Tibial nerve (tissue), 4 donors: Measurements from ENCODE around the gene DMD. TPM values are rescaled to one million over a fixed set of nuclear protein-coding genes. Genes with fewer than 3 reads are reported as not detected.
A peak's percentile ranks its signal among the peaks of the same experiment; 100 is the strongest.

ENCODE experiments used
- DNase-seq, 2 donors: peaks; one replicate each; pipeline ENCODE4 v3.0.0-alpha.2; 2019; ENCODE audit warnings: low spot score in 2 of 2
- H3K27ac ChIP-seq, 4 donors: fragments of 200-600 bp; sonication (generic) in 3 of 4; one replicate each; pipeline ENCODE4 v1.5.1; 2017 to 2019; ENCODE audit warnings: mild to moderate bottlenecking in 1 of 4
- H3K27me3 ChIP-seq, 2 donors: fragments of 200-600 bp; sonication (generic) in 1 of 2; one replicate each; pipeline versions ENCODE4 v1.5.1 to v1.6.0; 2017 to 2019
- H3K36me3 ChIP-seq, 3 donors: fragments of 200-600 bp; sonication (generic); one replicate each; pipeline ENCODE4 v1.5.1; 2018 to 2019
- H3K4me1 ChIP-seq, 4 donors: fragments of 200-600 bp; sonication (generic) in 3 of 4; one replicate each; pipeline ENCODE4 v1.5.1; 2017 to 2019
- H3K4me3 ChIP-seq, 4 donors: fragments of 200-600 bp; sonication (generic) in 3 of 4; one replicate each; pipeline ENCODE4 v1.5.1; 2017 to 2019; ENCODE audit warnings: mild to moderate bottlenecking in 1 of 4, moderate library complexity in 1 of 4
- H3K9me3 ChIP-seq, 4 donors: fragments of 200-600 bp; sonication (generic) in 3 of 4; one replicate each; pipeline ENCODE4 v1.5.1; 2017 to 2019
- EP300 ChIP-seq, 2 donors: sonication (generic); formaldehyde crosslinking; IDR thresholded peaks; one replicate each; pipeline ENCODE4 v1.6.1; 2017; ENCODE audit warnings: antibody characterized with exemption in 2 of 2, mild to moderate bottlenecking in 1 of 2
- POLR2A ChIP-seq, 2 donors: fragments of 450-650 bp; IDR thresholded peaks; one replicate each; pipeline ENCODE4 v1.6.1; 2017; ENCODE audit warnings: antibody characterized with exemption in 2 of 2, mild to moderate bottlenecking in 2 of 2, moderate library complexity in 2 of 2
- WGBS, 2 donors: methylation state at CpG; one replicate each; pipeline ENCODE4 v1.1.5; 2018; 5-methylcytosine and 5-hydroxymethylcytosine counted together
- total RNA-seq, 4 donors: library from RNA; depleted of rRNA; stranded (reverse); fragments of >200 nt; gene quantifications; one replicate each; pipeline ENCODE4 v1.1.0, GENCODE V29; 2016
- TF ChIP-seq, protein P1 (sequence below), 5 experiments: fragments of 200-600 bp in 3 of 5; fragments of 450-650 bp in 2 of 5; sonication (generic) in 3 of 5; IDR thresholded peaks; one replicate each; pipeline ENCODE4 v1.5.1; 2016 to 2019; ENCODE audit warnings: antibody characterized with exemption in 5 of 5, mild to moderate bottlenecking in 3 of 5, moderate library complexity in 2 of 5

The DMD gene
- total RNA-seq, 4 donors from 2014 or later: 156 to 345 (median 245) TPM

DNA sequence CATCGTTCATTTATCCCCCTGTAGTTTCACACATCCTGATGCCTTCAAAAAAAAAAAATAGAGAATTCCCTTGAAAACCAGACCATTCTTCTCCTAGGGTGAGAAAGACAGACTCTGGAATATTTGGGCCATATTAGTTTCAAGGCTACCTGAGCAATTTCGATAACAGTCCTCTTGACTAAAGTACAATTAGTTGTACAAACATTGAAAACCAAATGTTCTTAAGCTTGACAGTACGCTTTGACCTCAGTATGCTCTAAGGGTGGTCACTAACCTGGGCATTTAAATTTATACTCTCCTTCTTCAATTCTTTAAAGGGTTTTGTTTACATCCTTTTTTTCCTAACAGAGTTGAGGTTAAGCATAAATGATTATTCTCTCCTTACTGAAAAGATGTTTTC lies 1774.9 kb downstream of the DMD start:
- no peaks in the 10 kb centered on the region for H3K9me3 ChIP-seq
- WGBS, 2 donors: 56 to 59% methylated on average over 3 of the region's 3 CpGs
- DNase-seq: no peak
- H3K27ac ChIP-seq: peak overlapping the region in 2 of 4 donors; percentile 11 to 37
- H3K27me3 ChIP-seq: no peaks in the 10 kb centered on the region
- peaks cover 0 to 5% (median 2%) of the 10 kb centered on the region in 4 donors for H3K4me1 ChIP-seq
- H3K36me3 ChIP-seq: no peaks in the 10 kb centered on the region
- no peak overlapping the region for H3K4me3 ChIP-seq
- TF ChIP-seq EP300 (IDR thresholded peaks at IDR 0.05) (no peak), POLR2A (IDR thresholded peaks at IDR 0.05) (no peak)
- TF ChIP-seq, protein P1, sequence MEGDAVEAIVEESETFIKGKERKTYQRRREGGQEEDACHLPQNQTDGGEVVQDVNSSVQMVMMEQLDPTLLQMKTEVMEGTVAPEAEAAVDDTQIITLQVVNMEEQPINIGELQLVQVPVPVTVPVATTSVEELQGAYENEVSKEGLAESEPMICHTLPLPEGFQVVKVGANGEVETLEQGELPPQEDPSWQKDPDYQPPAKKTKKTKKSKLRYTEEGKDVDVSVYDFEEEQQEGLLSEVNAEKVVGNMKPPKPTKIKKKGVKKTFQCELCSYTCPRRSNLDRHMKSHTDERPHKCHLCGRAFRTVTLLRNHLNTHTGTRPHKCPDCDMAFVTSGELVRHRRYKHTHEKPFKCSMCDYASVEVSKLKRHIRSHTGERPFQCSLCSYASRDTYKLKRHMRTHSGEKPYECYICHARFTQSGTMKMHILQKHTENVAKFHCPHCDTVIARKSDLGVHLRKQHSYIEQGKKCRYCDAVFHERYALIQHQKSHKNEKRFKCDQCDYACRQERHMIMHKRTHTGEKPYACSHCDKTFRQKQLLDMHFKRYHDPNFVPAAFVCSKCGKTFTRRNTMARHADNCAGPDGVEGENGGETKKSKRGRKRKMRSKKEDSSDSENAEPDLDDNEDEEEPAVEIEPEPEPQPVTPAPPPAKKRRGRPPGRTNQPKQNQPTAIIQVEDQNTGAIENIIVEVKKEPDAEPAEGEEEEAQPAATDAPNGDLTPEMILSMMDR (IDR thresholded peaks at IDR 0.05): no peak

DNA sequence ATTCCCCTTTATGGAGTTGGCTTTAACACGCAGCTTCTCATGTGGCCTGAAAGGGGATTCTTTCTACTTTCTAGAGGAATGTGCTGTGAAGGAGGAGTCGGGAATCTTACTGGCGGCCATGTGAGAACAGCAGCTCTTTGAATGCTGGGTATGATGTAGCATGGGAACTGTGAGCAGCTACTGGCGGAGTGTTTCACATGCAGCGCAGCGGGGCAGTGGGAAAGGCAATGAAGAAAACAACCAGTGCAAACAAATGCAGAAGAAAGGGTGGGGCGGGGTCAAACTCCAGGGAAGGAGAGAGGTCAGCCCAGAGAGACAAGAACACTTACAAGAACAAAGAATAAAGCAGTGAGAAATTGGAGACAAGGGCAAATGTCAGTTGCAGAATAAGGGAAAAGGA lies 1775.8 kb downstream of the DMD start:
- Histone ChIP-seq H3K36me3 (no peaks in the 10 kb centered on the region), H3K4me1 (peaks cover 0 to 5% (median 2%) of the 10 kb centered on the region in 4 donors), H3K27ac (peak overlapping the region in 2 of 4 donors; percentile 47 to 51), H3K4me3 (no peak overlapping the region), H3K27me3 (no peaks in the 10 kb centered on the region), H3K9me3 (no peaks in the 10 kb centered on the region)
- DNase-seq: peak in 1 of 2 donors; percentile 6
- TF ChIP-seq EP300 (IDR thresholded peaks at IDR 0.05): peak in 1 of 2 donors; percentile 62
- no peak for TF ChIP-seq POLR2A (IDR thresholded peaks at IDR 0.05)
- WGBS, 2 donors: 20 to 26% methylated on average over 7 of the region's 7 CpGs

DNA sequence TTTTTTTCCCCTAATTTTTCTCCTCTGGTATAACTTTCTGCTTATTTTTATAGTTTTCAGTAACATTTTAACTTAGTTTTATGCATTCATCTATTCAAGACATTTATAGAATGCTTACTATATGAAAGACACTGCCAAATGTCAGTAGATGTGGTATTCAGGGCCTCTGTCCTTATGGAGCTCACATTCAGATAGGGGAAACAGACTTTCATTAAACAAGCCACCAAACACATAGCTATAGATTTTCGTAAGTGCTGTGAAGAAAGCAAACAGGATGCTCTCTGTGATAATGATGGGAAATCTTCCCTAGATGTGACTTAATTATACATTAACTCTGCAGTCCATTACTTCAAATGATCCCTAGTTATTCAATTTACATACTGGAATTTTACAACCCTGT lies 1777.5 kb downstream of the DMD start:
- H3K9me3 ChIP-seq: no peaks in the 10 kb centered on the region
- H3K27me3 ChIP-seq: no peaks in the 10 kb centered on the region
- peaks cover 0 to 5% (median 2%) of the 10 kb centered on the region in 4 donors for H3K4me1 ChIP-seq
- DNase-seq: no peak
- no peaks in the 10 kb centered on the region for H3K36me3 ChIP-seq
- H3K27ac ChIP-seq: peak overlapping the region in 1 of 4 donors; percentile 51
- no peak for TF ChIP-seq POLR2A (IDR thresholded peaks at IDR 0.05)
- TF ChIP-seq EP300 (IDR thresholded peaks at IDR 0.05): no peak
- TF ChIP-seq, protein P1 (IDR thresholded peaks at IDR 0.05): no peak
- 76 to 87% methylated on average over 1 of the region's 1 CpG for WGBS, 2 donors
- H3K4me3 ChIP-seq: no peak overlapping the region

DNA sequence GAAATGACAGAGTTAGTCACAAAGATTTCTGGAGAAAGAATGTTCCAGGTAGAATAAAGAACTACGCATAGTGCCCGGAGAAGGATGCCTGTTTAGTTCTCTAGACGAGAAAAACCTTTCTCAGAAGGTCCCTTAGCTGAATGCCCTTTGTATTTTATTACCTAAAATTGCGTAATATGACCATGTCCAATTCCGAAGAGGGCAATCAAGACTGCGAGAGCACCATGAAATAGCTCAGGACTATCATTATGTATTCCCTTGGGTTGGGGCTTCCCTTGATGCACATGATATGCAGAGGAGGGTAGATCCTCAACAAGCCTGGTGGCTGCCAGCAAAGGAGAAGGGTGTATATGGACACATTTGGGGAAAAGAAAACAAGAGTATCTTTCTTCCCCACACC lies 1781.4 kb downstream of the DMD start:
- 85 to 96% methylated on average over 6 of the region's 6 CpGs for WGBS, 2 donors
- Histone ChIP-seq H3K36me3 (no peaks in the 10 kb centered on the region), H3K9me3 (no peaks in the 10 kb centered on the region), H3K27me3 (no peaks in the 10 kb centered on the region), H3K4me3 (no peak overlapping the region), H3K4me1 (no peaks in the 10 kb centered on the region), H3K27ac (no peak overlapping the region)
- DNase-seq: no peak
- no peak for TF ChIP-seq POLR2A (IDR thresholded peaks at IDR 0.05)
- TF ChIP-seq, protein P1 (IDR thresholded peaks at IDR 0.05): no peak
- TF ChIP-seq EP300 (IDR thresholded peaks at IDR 0.05): no peak

DNA sequence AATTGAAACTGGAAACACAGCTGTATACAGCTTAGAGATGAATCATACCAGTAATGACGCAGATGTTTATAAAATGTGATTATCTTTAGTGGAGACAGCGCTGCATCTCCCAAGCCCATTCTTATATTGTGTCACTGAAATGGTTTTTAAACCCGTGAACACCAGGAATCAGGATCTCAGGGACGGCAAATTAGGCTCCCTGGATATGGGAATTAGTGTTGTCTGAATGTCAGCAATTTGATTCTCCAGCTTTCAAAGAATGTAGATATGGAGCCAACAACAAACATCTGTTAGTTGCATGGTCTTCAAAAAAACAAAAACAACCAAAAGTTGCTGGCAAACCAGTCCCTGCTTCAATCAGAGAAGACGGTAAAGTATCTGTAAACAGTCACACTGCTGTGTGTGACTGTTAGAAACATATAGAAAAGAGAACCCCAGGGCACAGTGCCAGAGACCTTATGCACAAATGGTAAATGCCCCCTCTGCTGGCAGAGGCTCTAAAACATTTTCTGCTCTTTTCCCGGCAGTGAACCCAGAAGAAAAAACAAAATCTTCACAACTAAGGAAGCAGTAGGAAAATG lies 1787.7 kb downstream of the DMD start:
- WGBS, 2 donors: 5 to 31% methylated on average over 6 of the region's 6 CpGs

More for the DNA sequence above, 1787.7 kb downstream of the DMD start:
- Histone ChIP-seq H3K27me3 (no peaks in the 10 kb centered on the region), H3K4me1 (peaks cover 0 to 11% (median 0%) of the 10 kb centered on the region in 4 donors), H3K36me3 (no peaks in the 10 kb centered on the region), H3K27ac (peak overlapping the region in 2 of 4 donors; percentile 47 to 70), H3K4me3 (no peak overlapping the region), H3K9me3 (no peaks in the 10 kb centered on the region)
- TF ChIP-seq EP300 (IDR thresholded peaks at IDR 0.05) (peak in 1 of 2 donors; percentile 36), POLR2A (IDR thresholded peaks at IDR 0.05) (no peak)
- TF ChIP-seq, protein P1 (IDR thresholded peaks at IDR 0.05): peak in 4 of 5 experiments; percentile 36 to 46 (median 40)
- DNase-seq: peak; percentile 14 to 47
